ENCODE measurements around the gene HDAC9.

The HDAC9 gene

DNA sequence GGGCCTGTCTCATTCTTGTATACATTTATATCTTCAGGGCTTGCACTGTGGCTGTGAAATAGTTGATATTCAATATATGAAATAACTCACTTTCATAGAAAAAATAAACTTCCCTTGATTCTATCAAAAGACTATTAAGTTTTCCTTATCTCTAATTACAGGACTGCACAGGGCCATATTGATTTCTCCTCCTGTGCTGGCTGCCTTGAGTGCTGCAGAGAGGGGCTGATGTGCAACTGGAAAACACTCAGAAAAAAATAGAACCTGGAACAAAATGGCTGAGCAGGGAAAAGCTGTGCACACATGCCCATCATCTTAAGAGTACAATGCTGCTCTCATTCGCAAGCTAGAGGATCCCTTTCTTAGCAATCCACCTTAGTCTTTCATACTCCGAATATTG lies 5.9 kb upstream of the HDAC9 start:
- TF ChIP-seq, protein P1, sequence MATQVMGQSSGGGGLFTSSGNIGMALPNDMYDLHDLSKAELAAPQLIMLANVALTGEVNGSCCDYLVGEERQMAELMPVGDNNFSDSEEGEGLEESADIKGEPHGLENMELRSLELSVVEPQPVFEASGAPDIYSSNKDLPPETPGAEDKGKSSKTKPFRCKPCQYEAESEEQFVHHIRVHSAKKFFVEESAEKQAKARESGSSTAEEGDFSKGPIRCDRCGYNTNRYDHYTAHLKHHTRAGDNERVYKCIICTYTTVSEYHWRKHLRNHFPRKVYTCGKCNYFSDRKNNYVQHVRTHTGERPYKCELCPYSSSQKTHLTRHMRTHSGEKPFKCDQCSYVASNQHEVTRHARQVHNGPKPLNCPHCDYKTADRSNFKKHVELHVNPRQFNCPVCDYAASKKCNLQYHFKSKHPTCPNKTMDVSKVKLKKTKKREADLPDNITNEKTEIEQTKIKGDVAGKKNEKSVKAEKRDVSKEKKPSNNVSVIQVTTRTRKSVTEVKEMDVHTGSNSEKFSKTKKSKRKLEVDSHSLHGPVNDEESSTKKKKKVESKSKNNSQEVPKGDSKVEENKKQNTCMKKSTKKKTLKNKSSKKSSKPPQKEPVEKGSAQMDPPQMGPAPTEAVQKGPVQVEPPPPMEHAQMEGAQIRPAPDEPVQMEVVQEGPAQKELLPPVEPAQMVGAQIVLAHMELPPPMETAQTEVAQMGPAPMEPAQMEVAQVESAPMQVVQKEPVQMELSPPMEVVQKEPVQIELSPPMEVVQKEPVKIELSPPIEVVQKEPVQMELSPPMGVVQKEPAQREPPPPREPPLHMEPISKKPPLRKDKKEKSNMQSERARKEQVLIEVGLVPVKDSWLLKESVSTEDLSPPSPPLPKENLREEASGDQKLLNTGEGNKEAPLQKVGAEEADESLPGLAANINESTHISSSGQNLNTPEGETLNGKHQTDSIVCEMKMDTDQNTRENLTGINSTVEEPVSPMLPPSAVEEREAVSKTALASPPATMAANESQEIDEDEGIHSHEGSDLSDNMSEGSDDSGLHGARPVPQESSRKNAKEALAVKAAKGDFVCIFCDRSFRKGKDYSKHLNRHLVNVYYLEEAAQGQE (IDR thresholded peaks at IDR 0.05; ENCODE audit: insufficient read depth in 1 of 2, low read depth in 2 of 2, low read length in 2 of 2), result no peak
- TF ChIP-seq TAF1 (IDR thresholded peaks at IDR 0.05; ENCODE audit: borderline replicate concordance, insufficient read depth, low read length), result no peak
- no peak for TF ChIP-seq FOXP2 (optimal IDR thresholded peaks at IDR 0.05; ENCODE audit: borderline replicate concordance, extremely low read depth, extremely low read length, insufficient read depth)
- no peak for TF ChIP-seq POLR2AphosphoS5 (IDR thresholded peaks at IDR 0.05; ENCODE audit: low read depth, low read length)
- TF ChIP-seq SIN3A (IDR thresholded peaks at IDR 0.05; ENCODE audit: borderline replicate concordance, insufficient read depth, low read length), result no peak

DNA sequence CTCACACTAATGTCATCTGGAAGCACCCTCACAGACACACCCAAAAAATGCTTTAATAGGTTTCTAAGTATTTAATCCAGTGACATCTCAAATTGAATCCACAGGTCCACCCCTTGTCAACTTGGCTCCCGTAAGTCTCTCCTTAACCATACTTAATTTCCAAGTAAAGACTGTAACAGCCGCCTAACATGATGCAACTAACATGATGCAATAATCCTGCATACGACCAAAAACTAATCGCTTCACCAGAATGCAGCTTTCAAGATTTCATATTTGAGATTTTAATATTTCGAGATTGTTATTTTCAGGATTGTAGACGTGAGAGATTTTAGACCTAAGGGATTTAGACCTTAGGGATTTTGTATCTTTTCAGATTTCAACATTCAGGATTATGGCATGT lies 3.7 kb upstream of the HDAC9 start:
- no peak for TF ChIP-seq SIN3A (IDR thresholded peaks at IDR 0.05; ENCODE audit: borderline replicate concordance, insufficient read depth, low read length)
- TF ChIP-seq, protein P1 (IDR thresholded peaks at IDR 0.05; ENCODE audit: insufficient read depth in 1 of 2, low read depth in 2 of 2, low read length in 2 of 2), result no peak
- no peak for TF ChIP-seq FOXP2 (optimal IDR thresholded peaks at IDR 0.05; ENCODE audit: borderline replicate concordance, extremely low read depth, extremely low read length, insufficient read depth)

DNA sequence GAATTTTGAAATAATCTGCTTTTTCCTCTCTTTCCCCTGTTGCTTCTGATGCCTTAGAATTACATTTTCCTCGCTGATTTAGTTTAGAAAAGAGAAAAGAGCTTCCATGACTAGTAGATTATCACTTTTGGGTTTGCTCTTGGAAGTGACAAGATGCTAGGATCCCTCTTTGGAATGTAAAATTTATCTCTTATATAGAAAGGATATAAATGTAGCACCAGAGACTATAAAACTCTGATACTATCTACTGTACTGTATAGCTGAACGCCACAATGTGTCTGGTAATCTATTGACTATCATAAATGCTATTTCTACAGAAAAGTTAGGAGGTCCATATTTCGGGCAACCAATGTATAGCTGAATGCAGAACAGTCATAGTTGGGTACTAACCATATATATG lies 1.1 kb upstream of the HDAC9 start:
- TF ChIP-seq POLR2AphosphoS5 (IDR thresholded peaks at IDR 0.05; ENCODE audit: low read depth, low read length) (no peak), SIN3A (IDR thresholded peaks at IDR 0.05; ENCODE audit: borderline replicate concordance, insufficient read depth, low read length) (no peak), FOXP2 (optimal IDR thresholded peaks at IDR 0.05; ENCODE audit: borderline replicate concordance, extremely low read depth, extremely low read length, insufficient read depth) (no peak), TAF1 (IDR thresholded peaks at IDR 0.05; ENCODE audit: borderline replicate concordance, insufficient read depth, low read length) (no peak)
- TF ChIP-seq, protein P1 (IDR thresholded peaks at IDR 0.05; ENCODE audit: insufficient read depth in 1 of 2, low read depth in 2 of 2, low read length in 2 of 2), result no peak

DNA sequence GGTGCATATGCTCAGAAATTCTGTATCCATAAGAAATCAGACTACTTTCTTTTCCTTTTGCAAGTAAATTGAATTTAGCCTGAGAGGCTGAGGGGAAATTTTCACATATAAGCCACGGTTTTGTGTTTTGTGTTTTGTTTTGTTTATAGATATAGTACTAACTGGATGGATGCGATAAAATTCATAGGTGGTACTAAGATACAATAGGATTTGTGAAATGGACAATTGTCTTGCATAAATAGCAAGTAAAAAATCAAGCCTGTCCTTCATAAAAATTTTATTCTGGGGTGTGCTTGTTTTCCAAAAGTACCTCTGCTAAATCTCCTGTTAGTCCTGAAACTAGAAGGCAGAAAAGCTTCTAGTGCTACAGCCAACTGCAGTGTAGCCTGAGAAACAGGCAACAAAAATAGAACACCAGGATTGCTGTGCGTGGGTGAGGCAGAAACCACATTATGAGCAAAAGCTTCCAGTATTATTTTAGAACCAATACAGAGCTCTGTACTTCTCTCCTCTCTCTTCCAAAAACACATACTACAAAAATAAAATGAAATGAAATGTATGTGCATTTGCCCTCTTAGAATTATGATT lies 634 bp upstream of the HDAC9 start:
- TF ChIP-seq FOXP2 (optimal IDR thresholded peaks at IDR 0.05; ENCODE audit: borderline replicate concordance, extremely low read depth, extremely low read length, insufficient read depth), result no peak
- TF ChIP-seq, protein P1 (IDR thresholded peaks at IDR 0.05; ENCODE audit: insufficient read depth in 1 of 2, low read depth in 2 of 2, low read length in 2 of 2), result no peak

DNA sequence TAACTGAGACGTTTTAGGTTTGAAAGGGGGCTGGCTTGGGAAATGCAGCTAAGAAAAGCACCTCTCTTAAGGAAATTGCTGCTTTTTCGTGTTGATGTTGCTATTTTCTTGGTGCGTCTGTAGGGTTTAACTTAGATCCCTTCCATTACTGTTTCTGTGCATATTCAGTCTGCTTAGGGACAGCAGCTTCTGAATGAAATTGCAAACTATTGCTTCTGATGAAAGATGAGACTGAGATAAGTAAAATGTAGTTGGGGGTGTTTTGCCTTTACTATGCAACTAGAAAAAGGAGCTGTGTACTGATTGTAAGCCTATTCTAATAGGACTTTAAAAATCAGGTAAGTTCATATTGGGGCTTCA lies 772 bp downstream of the HDAC9 start:
- TF ChIP-seq TAF1 (IDR thresholded peaks at IDR 0.05; ENCODE audit: borderline replicate concordance, insufficient read depth, low read length) (no peak), SIN3A (IDR thresholded peaks at IDR 0.05; ENCODE audit: borderline replicate concordance, insufficient read depth, low read length) (no peak), POLR2AphosphoS5 (IDR thresholded peaks at IDR 0.05; ENCODE audit: low read depth, low read length) (no peak)

Measured in PFSK-1 (cell line).